Progenitor cell of endocrine pancreas (in vitro differentiated cells): ENCODE measurements around the gene FAM227B. TPM values are rescaled to one million over a fixed set of nuclear protein-coding genes. Genes with fewer than 3 reads are reported as not detected.

ENCODE experiments used
- DNase-seq: peaks from one replicate; pipeline ENCODE4 v3.0.0; 2021; ENCODE audit warnings: low spot score; ENCODE audit not compliant: unreplicated experiment
- H3K27ac Mint-ChIP-seq: 2 replicates; pipeline ENCODE4 v1.8.0; 2021; ENCODE audit warnings: mild to moderate bottlenecking, moderate library complexity, mixed read lengths
- H3K27me3 Mint-ChIP-seq: 2 replicates; pipeline ENCODE4 v1.8.0; 2021; ENCODE audit warnings: mixed read lengths
- H3K36me3 Mint-ChIP-seq: 2 replicates; pipeline ENCODE4 v1.8.0; 2022; ENCODE audit warnings: mixed read lengths; ENCODE audit not compliant: insufficient read depth
- H3K4me1 Mint-ChIP-seq: 2 replicates; pipeline ENCODE4 v1.8.0; 2021; ENCODE audit warnings: low read depth, mixed read lengths
- H3K4me3 Mint-ChIP-seq: 2 replicates; pipeline ENCODE4 v1.8.0; 2021; ENCODE audit warnings: low read depth, mild to moderate bottlenecking, moderate library complexity, mixed read lengths
- H3K9me3 Mint-ChIP-seq: 2 replicates; pipeline ENCODE4 v1.8.0; 2021; ENCODE audit warnings: low read depth, mixed read lengths
- CTCF ChIP-seq: fragments of 200-600 bp; sonication (generic); IDR thresholded peaks from one replicate; pipeline ENCODE4 v1.5.0; 2021; ENCODE audit warnings: antibody characterized with exemption, mild to moderate bottlenecking; ENCODE audit not compliant: unreplicated experiment
- total RNA-seq: library from RNA; stranded (reverse); gene quantifications from 2 replicates; pipeline ENCODE4 v1.2.1, GENCODE V29; 2021

FAM227B gene
- total RNA-seq, 1 donor from 2014 or later, result 8.9 TPM

- H3K27ac Mint-ChIP-seq, result no peak overlapping the region
- no peak for TF ChIP-seq CTCF
- no peaks in the 10 kb centered on the region for H3K9me3 Mint-ChIP-seq
- H3K4me3 Mint-ChIP-seq, result no peak overlapping the region
- peaks cover 4% of the 10 kb centered on the region for H3K4me1 Mint-ChIP-seq
- H3K36me3 Mint-ChIP-seq, result peaks cover 23% of the 10 kb centered on the region
- no peaks in the 10 kb centered on the region for H3K27me3 Mint-ChIP-seq
- DNase-seq, result no peak
Measured at GRCh38 chr15:49287481-49287880, 333.1 kb downstream of the FAM227B start.

GRCh38 chr15:49286649-49287404 is 333.8 kb downstream of the FAM227B start:
- Mint-ChIP-seq H3K4me1 (peaks cover 4% of the 10 kb centered on the region), H3K27ac (no peak overlapping the region), H3K36me3 (peaks cover 21% of the 10 kb centered on the region), H3K4me3 (no peak overlapping the region), H3K27me3 (no peaks in the 10 kb centered on the region), H3K9me3 (no peaks in the 10 kb centered on the region)
- TF ChIP-seq CTCF, result no peak
- no peak for DNase-seq

GRCh38 chr15:49282366-49282765 is 338.3 kb downstream of the FAM227B start:
- no peak overlapping the region for H3K4me3 Mint-ChIP-seq

GRCh38 chr15:49279521-49280456 is 340.8 kb downstream of the FAM227B start:
- no peak for DNase-seq
- H3K27ac Mint-ChIP-seq, result no peak overlapping the region
- no peaks in the 10 kb centered on the region for H3K9me3 Mint-ChIP-seq
- H3K27me3 Mint-ChIP-seq, result no peaks in the 10 kb centered on the region
- peaks cover 17% of the 10 kb centered on the region for H3K36me3 Mint-ChIP-seq
- no peak overlapping the region for H3K4me3 Mint-ChIP-seq
- H3K4me1 Mint-ChIP-seq, result no peaks in the 10 kb centered on the region
- TF ChIP-seq CTCF, result no peak

More at GRCh38 chr15:49282366-49282765, 338.3 kb downstream of the FAM227B start:
- no peak for DNase-seq
- H3K9me3 Mint-ChIP-seq, result no peaks in the 10 kb centered on the region
- peaks cover 23% of the 10 kb centered on the region for H3K36me3 Mint-ChIP-seq
- H3K27ac Mint-ChIP-seq, result no peak overlapping the region
- H3K4me1 Mint-ChIP-seq, result peaks cover 4% of the 10 kb centered on the region
- no peak for TF ChIP-seq CTCF
- H3K27me3 Mint-ChIP-seq, result no peaks in the 10 kb centered on the region

GRCh38 chr15:49278751-49279150 is 341.9 kb downstream of the FAM227B start:
- no peaks in the 10 kb centered on the region for H3K27me3 Mint-ChIP-seq
- peaks cover 11% of the 10 kb centered on the region for H3K36me3 Mint-ChIP-seq
- TF ChIP-seq CTCF, result no peak
- no peaks in the 10 kb centered on the region for H3K4me1 Mint-ChIP-seq
- DNase-seq, result no peak
- no peak overlapping the region for H3K4me3 Mint-ChIP-seq
- H3K27ac Mint-ChIP-seq, result no peak overlapping the region
- H3K9me3 Mint-ChIP-seq, result no peaks in the 10 kb centered on the region
